Activated CD8-positive, alpha-beta T cell treated with anti-CD3 and anti-CD28 coated beads, Interleukin-2, amount 10 ng/mL, durations not matched to agents 7 days and 5 days (primary cell): ENCODE measurements around the gene PDGFC. TPM values are rescaled to one million over a fixed set of nuclear protein-coding genes. Genes with fewer than 3 reads are reported as not detected.

Experiments used
- ATAC-seq: fragments of 150-1000 bp; cut with Tn5 transposase; one replicate; pipeline ENCODE4 v1.10.0; 2021; ENCODE audit warnings: moderate library complexity
- CTCF ChIA-PET: fragments of 350-600 bp; sonication (Branson Sonifier 250); formaldehyde crosslinking; loops from one replicate; lab custom pipeline; 2021; ENCODE audit warnings: antibody characterized with exemption; lab: Charles Lee
- POLR2A ChIA-PET: fragments of 350-600 bp; sonication (Branson Sonifier 250); formaldehyde crosslinking; loops from one replicate; lab custom pipeline; 2021; ENCODE audit warnings: antibody characterized with exemption; lab: Charles Lee
- DNase-seq: peaks from one replicate; pipeline ENCODE4 v3.0.0-alpha.2; 2020
- H3K27ac Mint-ChIP-seq: one replicate; pipeline ENCODE4 v1.8.0; 2021; ENCODE audit warnings: mild to moderate bottlenecking, mixed read lengths
- H3K27me3 Mint-ChIP-seq: one replicate; pipeline ENCODE4 v1.8.0; 2021; ENCODE audit warnings: low read depth, mixed read lengths
- H3K36me3 Mint-ChIP-seq: one replicate; pipeline ENCODE4 v1.8.0; 2021; ENCODE audit warnings: low read depth, mixed read lengths
- H3K4me1 Mint-ChIP-seq: one replicate; pipeline ENCODE4 v1.8.0; 2021; ENCODE audit warnings: low read depth, mixed read lengths
- H3K4me3 Mint-ChIP-seq: one replicate; pipeline ENCODE4 v1.8.0; 2021; ENCODE audit warnings: mild to moderate bottlenecking, mixed read lengths
- H3K9me3 Mint-ChIP-seq: one replicate; pipeline ENCODE4 v1.8.0; 2022; ENCODE audit warnings: mixed read lengths; ENCODE audit not compliant: insufficient read depth
- total RNA-seq, 2 experiments: library from RNA; stranded (reverse); gene quantifications; one replicate each; pipeline ENCODE4 v1.2.3, GENCODE V29; 2021

The PDGFC gene
- total RNA-seq, 2 experiments from 2014 or later = not detected

DNA sequence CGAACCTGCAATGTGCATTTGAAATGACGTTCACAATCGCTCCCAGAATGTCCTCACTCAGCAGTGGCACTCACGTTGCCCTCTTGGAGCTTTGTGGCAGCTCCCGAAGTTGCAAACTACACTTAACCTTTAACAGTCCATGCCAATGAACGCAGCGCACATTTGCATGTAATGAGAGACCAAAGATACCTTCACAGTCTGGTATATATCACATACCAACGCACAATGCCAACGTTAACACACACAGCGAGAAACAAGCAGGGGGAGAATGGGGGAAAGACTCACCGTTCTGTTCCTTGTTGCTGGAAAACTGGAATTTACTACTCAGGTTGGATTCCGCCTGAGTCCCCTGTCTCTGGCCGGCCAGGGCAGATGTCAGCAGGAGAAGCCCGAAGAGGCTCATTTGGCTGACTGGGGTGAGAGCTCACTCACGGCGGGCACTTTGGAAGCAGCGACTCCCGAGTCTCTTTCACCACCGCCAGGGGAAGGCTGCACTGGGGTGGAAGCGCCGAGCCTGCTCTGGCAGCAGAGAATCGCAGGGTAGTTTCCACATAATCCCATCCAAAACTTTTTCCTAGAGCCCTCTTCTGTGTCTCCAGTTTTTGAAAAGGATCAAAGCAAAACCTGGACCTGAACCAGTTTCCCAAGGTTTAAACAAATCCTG lies 966 bp downstream of the PDGFC start:
- Mint-ChIP-seq H3K36me3 (no peaks in the 10 kb centered on the region), H3K27me3 (peaks cover 39% of the 10 kb centered on the region), H3K4me3 (no peak overlapping the region), H3K27ac (peak overlapping the region; percentile 27), H3K9me3 (no peaks in the 10 kb centered on the region), H3K4me1 (peaks cover 5% of the 10 kb centered on the region)
- ChIA-PET CTCF (no interaction called here), POLR2A (no interaction called here)
- DNase-seq (no peak), ATAC-seq (no peak)

DNA sequence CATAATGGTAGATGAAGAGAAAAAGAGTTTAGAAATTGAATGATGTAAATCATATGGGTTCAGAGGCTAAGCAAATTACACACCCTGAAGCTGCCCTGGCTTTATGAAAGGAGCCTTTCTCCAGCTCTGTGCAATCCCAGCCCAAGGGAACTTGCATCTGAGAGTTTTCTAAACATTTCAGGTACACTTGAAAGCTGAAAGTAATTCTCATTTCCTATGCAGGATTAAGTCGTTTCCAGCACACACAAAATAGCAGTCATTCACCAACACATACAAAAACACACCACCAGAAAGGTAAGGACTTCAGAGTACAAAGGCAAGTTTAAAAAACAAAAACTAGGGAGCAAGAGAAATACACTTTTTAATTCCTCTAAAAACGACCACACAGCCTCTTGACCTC lies 1.7 kb downstream of the PDGFC start:
- Mint-ChIP-seq H3K27ac (no peak overlapping the region), H3K9me3 (no peaks in the 10 kb centered on the region), H3K36me3 (no peaks in the 10 kb centered on the region), H3K27me3 (peaks cover 39% of the 10 kb centered on the region), H3K4me1 (peaks cover 5% of the 10 kb centered on the region), H3K4me3 (no peak overlapping the region)
- CTCF ChIA-PET = no interaction called here
- DNase-seq = no peak
- ATAC-seq = no peak
- POLR2A ChIA-PET = no interaction called here

DNA sequence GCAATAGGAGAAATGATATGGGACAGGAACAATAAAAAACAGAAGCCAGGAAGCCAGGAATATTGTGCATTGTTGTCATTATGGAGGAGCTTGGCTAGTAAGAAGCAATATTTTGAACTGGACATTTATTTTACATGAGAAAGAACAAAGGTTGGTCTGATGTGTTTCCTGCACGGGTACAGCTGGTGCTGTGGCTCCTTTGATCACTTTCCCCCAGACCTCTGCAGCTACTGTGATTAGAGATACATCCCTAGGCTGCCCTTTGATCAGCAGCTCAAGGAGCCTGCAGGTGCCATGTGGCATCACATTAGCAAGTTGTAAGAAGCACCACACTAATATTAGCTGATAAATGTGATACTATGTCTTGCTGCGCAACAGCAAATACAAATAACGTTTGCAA lies 2.5 kb downstream of the PDGFC start:
- POLR2A ChIA-PET = no interaction called here
- ATAC-seq = no peak
- Mint-ChIP-seq H3K27ac (no peak overlapping the region), H3K9me3 (no peaks in the 10 kb centered on the region), H3K36me3 (no peaks in the 10 kb centered on the region), H3K4me1 (peaks cover 5% of the 10 kb centered on the region), H3K27me3 (peaks cover 39% of the 10 kb centered on the region), H3K4me3 (no peak overlapping the region)
- CTCF ChIA-PET = interaction anchor here (1.4 kb wide), 1 partner anchor 10 kb away, joined by 9 read pairs; no protein-coding TSS in a partner anchor
- no peak for DNase-seq

DNA sequence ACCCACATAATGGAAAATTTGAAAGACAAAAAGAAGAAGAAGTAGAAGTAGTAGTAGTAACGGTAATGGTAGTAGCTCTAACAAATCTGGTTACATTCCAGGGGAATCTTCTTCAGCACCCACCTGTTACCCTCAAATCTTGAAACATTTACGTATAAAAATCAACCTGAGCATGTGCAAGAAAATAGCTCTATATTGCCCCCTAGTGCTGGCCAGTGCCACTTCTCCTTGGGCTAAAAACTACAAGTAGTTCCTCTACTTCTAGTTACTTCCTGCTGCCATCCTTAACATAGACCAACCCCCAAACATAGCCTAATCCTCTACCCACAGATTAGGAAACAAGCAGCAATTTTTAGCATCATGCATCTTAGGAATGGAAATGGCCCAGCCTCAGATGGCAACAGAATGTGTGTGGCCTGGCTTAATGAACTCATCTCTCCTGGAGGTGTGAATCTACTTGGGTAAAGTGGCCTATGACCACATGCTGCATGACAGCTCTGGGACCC lies 3.1 kb downstream of the PDGFC start:
- ATAC-seq = no peak

DNA sequence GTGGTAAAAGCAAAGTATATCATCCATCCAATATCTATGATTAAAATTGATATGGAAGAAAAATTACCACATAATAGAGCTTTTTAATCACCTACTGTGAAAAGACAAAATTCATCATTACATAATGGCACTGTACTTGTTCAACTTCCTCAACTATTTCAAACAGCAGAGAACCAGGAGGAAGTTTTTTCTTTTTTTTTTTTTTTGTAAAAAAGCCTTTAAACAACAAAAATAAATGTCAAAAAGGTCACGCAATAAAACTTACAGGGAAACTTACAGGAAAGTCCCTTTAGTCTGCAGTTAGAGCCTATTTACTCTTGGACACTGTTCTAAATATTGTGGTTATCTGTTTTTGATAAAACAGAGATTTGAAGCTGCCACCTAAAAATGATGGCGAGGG lies 4.8 kb downstream of the PDGFC start:
- H3K27ac Mint-ChIP-seq = no peak overlapping the region
- H3K4me1 Mint-ChIP-seq = peaks cover 4% of the 10 kb centered on the region
- DNase-seq (no peak), ATAC-seq (no peak)
- no peak overlapping the region for H3K4me3 Mint-ChIP-seq
- no peaks in the 10 kb centered on the region for H3K36me3 Mint-ChIP-seq
- ChIA-PET CTCF (no interaction called here), POLR2A (no interaction called here)
- peaks cover 20% of the 10 kb centered on the region for H3K27me3 Mint-ChIP-seq
- no peaks in the 10 kb centered on the region for H3K9me3 Mint-ChIP-seq

More for the DNA sequence above, 3.1 kb downstream of the PDGFC start:
- CTCF ChIA-PET = interaction anchor here (1.0 to 1.4 kb wide), 2 partner anchors 9 to 26 kb away, joined by 5 to 9 read pairs; no protein-coding TSS in a partner anchor
- Mint-ChIP-seq H3K4me3 (no peak overlapping the region), H3K9me3 (no peaks in the 10 kb centered on the region), H3K27ac (no peak overlapping the region), H3K27me3 (peaks cover 34% of the 10 kb centered on the region), H3K36me3 (no peaks in the 10 kb centered on the region), H3K4me1 (peaks cover 5% of the 10 kb centered on the region)
- peak; percentile 39 for DNase-seq
- POLR2A ChIA-PET = no interaction called here

DNA sequence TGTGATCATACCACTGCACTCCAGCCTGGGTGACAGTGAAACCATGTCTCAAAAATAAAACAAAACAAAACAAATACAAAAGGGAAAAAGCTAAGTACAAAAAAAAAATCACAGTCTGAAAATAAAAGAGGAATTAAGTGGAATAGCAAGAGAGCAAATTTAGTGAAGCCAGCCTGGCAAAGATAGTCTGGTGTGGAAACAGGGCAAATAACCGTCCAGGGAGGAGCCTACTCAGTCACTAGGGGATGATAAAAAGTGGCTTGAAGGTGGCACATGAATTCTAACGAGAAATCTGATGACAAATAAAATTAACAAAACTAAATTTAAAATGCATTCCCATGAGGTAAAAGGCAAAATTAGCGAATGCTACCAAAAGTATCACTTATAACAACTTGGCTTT lies 8.2 kb downstream of the PDGFC start:
- Mint-ChIP-seq H3K4me1 (no peaks in the 10 kb centered on the region), H3K9me3 (no peaks in the 10 kb centered on the region), H3K27ac (no peak overlapping the region), H3K4me3 (no peak overlapping the region), H3K36me3 (no peaks in the 10 kb centered on the region), H3K27me3 (no peaks in the 10 kb centered on the region)
- no peak for ATAC-seq
- ChIA-PET CTCF (no interaction called here), POLR2A (no interaction called here)
- DNase-seq = no peak

DNA sequence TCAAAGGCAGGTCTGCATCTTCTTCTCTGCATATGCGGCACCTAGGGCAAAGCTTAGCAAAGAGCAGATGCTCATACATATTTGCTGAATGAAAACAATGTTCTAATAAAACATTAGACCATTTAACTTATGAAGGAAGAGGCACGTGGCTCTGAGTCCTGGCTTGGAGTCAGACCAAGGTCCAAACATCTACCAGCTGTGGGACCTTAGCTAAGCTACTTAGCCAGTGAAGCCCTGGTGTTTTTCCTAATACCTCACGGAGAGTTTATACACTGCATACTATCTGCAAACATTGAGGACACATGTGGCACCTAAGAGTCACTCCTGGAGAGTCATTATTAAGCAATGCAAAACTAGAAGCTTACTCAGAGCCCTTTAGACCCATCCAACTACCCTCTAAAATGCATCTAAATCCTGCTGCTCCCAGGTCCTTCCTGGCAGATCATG lies 9.0 kb downstream of the PDGFC start:
- no peaks in the 10 kb centered on the region for H3K36me3 Mint-ChIP-seq
- H3K27me3 Mint-ChIP-seq = no peaks in the 10 kb centered on the region
- ATAC-seq (no peak), DNase-seq (no peak)
- ChIA-PET POLR2A (no interaction called here), CTCF (no interaction called here)
- no peak overlapping the region for H3K4me3 Mint-ChIP-seq
- no peak overlapping the region for H3K27ac Mint-ChIP-seq
- no peaks in the 10 kb centered on the region for H3K9me3 Mint-ChIP-seq
- H3K4me1 Mint-ChIP-seq = no peaks in the 10 kb centered on the region

DNA sequence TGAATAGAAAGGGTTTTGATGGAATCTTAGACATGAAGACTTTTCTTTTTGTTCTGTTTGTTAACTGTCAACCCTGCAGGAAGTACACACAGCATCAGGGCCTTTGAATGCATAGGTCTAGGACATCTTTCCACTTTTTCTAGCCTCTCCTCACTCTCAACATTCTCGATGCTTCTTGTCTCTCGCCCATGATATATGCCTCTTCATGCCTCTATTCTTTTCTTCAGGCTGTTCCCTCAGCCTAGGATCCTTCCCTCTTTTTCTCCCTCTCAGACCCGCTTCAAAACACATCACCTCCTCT lies 9.6 kb downstream of the PDGFC start:
- H3K27me3 Mint-ChIP-seq = no peaks in the 10 kb centered on the region
- ChIA-PET POLR2A (no interaction called here), CTCF (no interaction called here)
- no peak overlapping the region for H3K27ac Mint-ChIP-seq
- no peaks in the 10 kb centered on the region for H3K36me3 Mint-ChIP-seq
- no peaks in the 10 kb centered on the region for H3K9me3 Mint-ChIP-seq
- ATAC-seq (no peak), DNase-seq (no peak)
- H3K4me3 Mint-ChIP-seq = no peak overlapping the region
- H3K4me1 Mint-ChIP-seq = no peaks in the 10 kb centered on the region

DNA sequence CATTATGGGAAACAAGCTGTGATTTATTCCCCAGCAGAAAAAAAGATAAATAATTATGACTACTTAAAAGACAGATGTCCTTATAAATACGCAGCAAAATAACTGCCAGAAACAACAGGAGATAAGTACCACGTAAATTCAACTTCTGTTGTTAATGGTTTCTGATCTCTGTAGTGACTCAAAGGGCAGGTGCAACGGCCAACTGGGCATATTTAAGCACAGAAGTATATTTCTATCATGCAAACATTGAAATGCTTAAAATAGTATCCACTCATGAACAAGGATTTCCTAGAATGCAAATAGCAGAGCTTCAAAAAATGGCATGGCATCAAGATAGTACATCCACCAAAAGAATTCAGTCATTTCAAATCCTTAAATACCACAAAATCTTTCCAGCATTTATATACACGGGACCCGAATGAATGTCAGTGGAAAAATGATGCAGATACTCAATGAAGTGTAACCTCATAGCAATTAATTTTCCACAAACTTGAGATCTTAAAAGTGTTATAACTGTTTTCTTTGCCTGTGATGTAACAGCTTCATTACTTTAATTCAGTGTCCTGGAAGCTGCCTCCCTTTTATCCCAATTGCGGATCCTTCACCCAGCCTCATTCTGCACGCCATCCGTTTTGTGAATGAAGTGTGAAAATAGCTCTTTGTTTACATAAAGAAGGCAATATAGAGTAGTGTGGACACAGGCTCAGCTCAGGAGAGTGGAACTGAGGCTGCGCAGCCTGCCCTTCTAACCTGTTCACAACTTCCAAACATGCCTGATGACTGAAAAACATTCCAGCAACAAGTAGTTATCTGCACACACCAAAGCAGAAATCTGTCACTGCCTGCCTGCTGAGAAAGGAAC lies 10.2 kb downstream of the PDGFC start:
- Mint-ChIP-seq H3K4me3 (no peak overlapping the region), H3K27me3 (no peaks in the 10 kb centered on the region), H3K4me1 (no peaks in the 10 kb centered on the region), H3K36me3 (no peaks in the 10 kb centered on the region), H3K9me3 (no peaks in the 10 kb centered on the region), H3K27ac (no peak overlapping the region)
- ATAC-seq (no peak), DNase-seq (no peak)
- POLR2A ChIA-PET = no interaction called here
- CTCF ChIA-PET = no interaction called here

DNA sequence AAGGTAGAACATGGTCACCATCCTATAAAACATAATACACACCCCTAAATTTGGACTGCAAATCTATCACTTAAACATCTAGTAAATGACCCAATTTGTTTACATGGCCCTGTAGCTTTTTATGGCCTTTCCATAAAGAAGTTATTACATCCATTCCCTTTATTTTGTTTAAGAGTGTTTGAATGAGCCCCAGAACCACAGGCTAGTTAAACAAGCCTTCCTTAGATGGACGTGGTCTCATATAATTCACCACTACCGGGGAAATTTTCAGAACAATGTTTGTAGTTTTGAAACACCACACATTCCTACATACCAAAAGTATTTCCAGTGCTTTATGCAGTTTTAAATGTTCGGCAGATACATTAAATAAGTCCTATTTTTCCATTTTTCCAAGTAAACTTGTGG lies 12.3 kb downstream of the PDGFC start:
- DNase-seq (no peak), ATAC-seq (no peak)
- no peak overlapping the region for H3K4me3 Mint-ChIP-seq
- ChIA-PET CTCF (interaction anchor here (2.8 kb wide), 1 partner anchor 9 kb away, joined by 9 read pairs; no protein-coding TSS in a partner anchor), POLR2A (no interaction called here)
- H3K36me3 Mint-ChIP-seq = no peaks in the 10 kb centered on the region
- no peaks in the 10 kb centered on the region for H3K27me3 Mint-ChIP-seq
- no peak overlapping the region for H3K27ac Mint-ChIP-seq
- no peaks in the 10 kb centered on the region for H3K9me3 Mint-ChIP-seq
- H3K4me1 Mint-ChIP-seq = no peaks in the 10 kb centered on the region

DNA sequence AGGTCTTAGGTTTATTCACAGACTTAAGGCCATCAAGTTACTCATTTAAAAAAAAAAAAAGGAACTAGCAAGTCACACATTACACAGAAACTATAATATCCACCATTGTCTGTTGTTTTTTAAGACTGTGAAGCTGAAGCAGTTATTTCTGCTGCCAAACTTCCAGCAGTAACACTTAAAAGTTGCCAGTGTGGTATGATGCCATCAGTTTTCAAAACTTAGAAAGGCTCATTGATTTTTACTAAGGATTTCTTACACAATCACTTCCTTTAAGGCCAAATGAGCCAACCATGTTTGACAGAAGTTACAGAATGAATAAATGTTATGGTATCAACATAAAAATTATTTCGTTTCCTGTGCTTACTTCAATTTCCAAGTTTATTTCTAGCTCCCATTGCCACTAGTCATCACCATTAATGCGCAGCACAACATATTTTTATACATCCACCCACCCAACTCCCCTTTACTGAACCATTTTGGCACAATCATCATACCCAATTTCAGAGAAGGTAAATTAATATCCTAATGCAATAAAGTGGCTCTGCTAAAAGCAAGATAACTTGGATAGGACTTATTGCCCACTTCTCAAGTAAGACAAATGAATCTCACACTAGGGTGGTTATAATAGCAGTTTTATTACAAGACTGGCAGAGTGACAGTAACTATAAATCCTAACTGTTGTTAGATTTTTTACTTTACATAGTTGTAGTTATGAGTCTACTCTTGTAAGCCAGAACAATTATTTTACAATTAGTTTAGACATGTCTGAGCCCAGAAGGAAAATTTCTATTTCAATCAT lies 13.1 kb downstream of the PDGFC start:
- no peaks in the 10 kb centered on the region for H3K9me3 Mint-ChIP-seq
- ChIA-PET POLR2A (no interaction called here), CTCF (interaction anchor here (2.8 kb wide), 1 partner anchor 10 kb away, joined by 9 read pairs; no protein-coding TSS in a partner anchor)
- no peaks in the 10 kb centered on the region for H3K4me1 Mint-ChIP-seq
- H3K27ac Mint-ChIP-seq = no peak overlapping the region
- DNase-seq = no peak
- no peaks in the 10 kb centered on the region for H3K36me3 Mint-ChIP-seq
- no peak for ATAC-seq
- no peaks in the 10 kb centered on the region for H3K27me3 Mint-ChIP-seq
- H3K4me3 Mint-ChIP-seq = no peak overlapping the region
